Endothelial cell of umbilical vein (primary cell): Measurements from ENCODE around the gene CDH3. TPM values are rescaled to one million over a fixed set of nuclear protein-coding genes. Genes with fewer than 3 reads are reported as not detected.

Source experiments
- BruUV-seq: library from RNA; stranded (reverse); fragments of 400-500 nt; replicated peaks from 2 replicates; lab custom pipeline; 2021; lab: Mats Ljungman, UMichigan
- CTCF ChIA-PET: fragments of 300-600, 350-600 bp; sonication (Branson Sonifier 250); formaldehyde crosslinking; loops from one replicate; lab custom pipeline; 2021; ENCODE audit warnings: antibody characterized with exemption, inconsistent platforms; lab: Charles Lee
- POLR2A ChIA-PET: fragments of 300-600, 350-600 bp; sonication (Branson Sonifier 250); formaldehyde crosslinking; loops from one replicate; lab custom pipeline; 2021; ENCODE audit warnings: antibody characterized with exemption, inconsistent platforms; lab: Charles Lee
- DNase-seq: peaks from one replicate; pipeline ENCODE4 v3.0.0-alpha.2; 2011; ENCODE audit warnings: low read depth, low spot score
- FAIRE-seq: peaks from 2 replicates; lab custom pipeline; 2011; peaks lifted over from hg19 to GRCh38; lab: Jason Lieb, UNC
- H2AFZ ChIP-seq: 2 replicates; pipeline ENCODE4 v1.6.0; 2012; ENCODE audit warnings: low read depth, low read length, control low read depth, inconsistent platforms
- H3K27ac ChIP-seq: 2 replicates; pipeline ENCODE4 v1.5.1; 2011; ENCODE audit warnings: low read depth, mild to moderate bottlenecking, control low read depth, low read length, moderate library complexity; ENCODE audit not compliant: insufficient read depth
- H3K27me3 ChIP-seq, 2 experiments: 2 replicates each; pipeline versions ENCODE4 v1.6.0 to v1.6.1; 2011; ENCODE audit warnings: low read length in 2 of 2, mixed read lengths in 1 of 2; ENCODE audit not compliant: control insufficient read depth in 2 of 2, insufficient read depth in 2 of 2
- H3K36me3 ChIP-seq, 2 experiments: 2 replicates in 1 of 2; 3 replicates in 1 of 2; pipeline ENCODE4 v1.5.1; 2011; ENCODE audit warnings: low read length in 2 of 2, mild to moderate bottlenecking in 1 of 2, moderate library complexity in 1 of 2; ENCODE audit not compliant: control insufficient read depth in 2 of 2, insufficient read depth in 2 of 2; ENCODE audit errors: extremely low read depth in 1 of 2
- H3K4me1 ChIP-seq: 3 replicates; pipeline ENCODE4 v1.5.1; 2011; ENCODE audit warnings: mild to moderate bottlenecking, low read length; ENCODE audit not compliant: control insufficient read depth, insufficient read depth; ENCODE audit errors: extremely low read depth
- H3K4me2 ChIP-seq: 2 replicates; pipeline ENCODE4 v1.6.1; 2011; ENCODE audit warnings: low read length, control low read depth, mixed read lengths; ENCODE audit not compliant: insufficient read depth
- H3K4me3 ChIP-seq, 3 experiments: fragments of 200-600 bp in 1 of 3; sonication (generic), shearing (Covaris generic) in 1 of 3; replicated peaks in 1 of 3; 2 replicates each; pipeline ENCODE4 v1.5.1; 2011 to 2016; ENCODE audit warnings: control low read depth in 3 of 3, low read length in 3 of 3, mild to moderate bottlenecking in 2 of 3, inconsistent platforms in 1 of 3, low read depth in 1 of 3, moderate library complexity in 1 of 3; ENCODE audit not compliant: insufficient read depth in 1 of 3
- H3K79me2 ChIP-seq: 2 replicates; pipeline ENCODE4 v1.6.0; 2012; ENCODE audit warnings: low read length, inconsistent platforms; ENCODE audit not compliant: control insufficient read depth, insufficient read depth
- H3K9ac ChIP-seq: replicated peaks from 2 replicates; pipeline ENCODE3; 2011; ENCODE audit warnings: low read length, control low read depth; ENCODE audit not compliant: insufficient read depth; ENCODE audit errors: extremely low read depth
- H3K9me1 ChIP-seq: replicated peaks from 3 replicates; pipeline ENCODE4 v1.6.0; 2011; ENCODE audit warnings: mild to moderate bottlenecking, low read length; ENCODE audit not compliant: control insufficient read depth, insufficient read depth; ENCODE audit errors: extremely low read depth
- H3K9me3 ChIP-seq: replicated peaks from 2 replicates; pipeline ENCODE4 v1.5.1; 2012; ENCODE audit warnings: low read length, inconsistent platforms; ENCODE audit not compliant: control insufficient read depth, insufficient read depth
- H4K20me1 ChIP-seq: replicated peaks from 2 replicates; pipeline ENCODE3; 2011; ENCODE audit warnings: mild to moderate bottlenecking, low read length; ENCODE audit not compliant: control insufficient read depth, insufficient read depth; ENCODE audit errors: extremely low read depth
- CTCF ChIP-seq, 2 donors: IDR thresholded peaks; 1 replicate in 1 of 2; 2 replicates in 1 of 2; pipeline ENCODE4 v1.5.1; 2011; ENCODE audit warnings: low read length in 2 of 2, mild to moderate bottlenecking in 2 of 2, moderate library complexity in 2 of 2, control low read depth in 1 of 2, inconsistent platforms in 1 of 2, low read depth in 1 of 2; ENCODE audit not compliant: insufficient read depth in 1 of 2; ENCODE audit errors: extremely low read depth in 1 of 2
- EZH2 ChIP-seq: IDR thresholded peaks from 2 replicates; pipeline ENCODE4 v1.6.1; 2012; ENCODE audit warnings: borderline replicate concordance, low read depth, mild to moderate bottlenecking, moderate library complexity, low read length, inconsistent platforms; ENCODE audit not compliant: severe bottlenecking
- FOS ChIP-seq: IDR thresholded peaks from 2 replicates; pipeline ENCODE4 v1.6.1; 2011; ENCODE audit warnings: mild to moderate bottlenecking, low read length, moderate library complexity, borderline replicate concordance; ENCODE audit not compliant: insufficient read depth
- GATA2 ChIP-seq: IDR thresholded peaks from 2 replicates; pipeline ENCODE4 v1.7.0; 2011; ENCODE audit warnings: low read depth, mild to moderate bottlenecking, moderate library complexity, mixed read lengths, low read length; ENCODE audit not compliant: insufficient read length, insufficient read depth
- JUN ChIP-seq: IDR thresholded peaks from 2 replicates; pipeline ENCODE4 v1.6.1; 2011; ENCODE audit warnings: borderline replicate concordance, low read depth; ENCODE audit not compliant: insufficient read length, insufficient read depth
- MAX ChIP-seq: IDR thresholded peaks from 2 replicates; pipeline ENCODE4 v1.6.1; 2011; ENCODE audit not compliant: insufficient read depth, insufficient read length
- MYC ChIP-seq: IDR thresholded peaks from one replicate; pipeline ENCODE4 v1.6.1; 2011; ENCODE audit warnings: mild to moderate bottlenecking, low read depth, low read length
- POLR2A ChIP-seq: IDR thresholded peaks from 2 replicates; pipeline ENCODE4 v1.6.1; 2012; ENCODE audit warnings: low read depth, mild to moderate bottlenecking, control low read depth, low read length
- POLR2AphosphoS5 ChIP-seq: IDR thresholded peaks from 2 replicates; pipeline ENCODE4 v1.6.1; 2012; ENCODE audit warnings: low read depth, mild to moderate bottlenecking, control low read depth, low read length, moderate library complexity; ENCODE audit not compliant: insufficient read depth
- dilution Hi-C: fragments of 300-500 bp; cut with MboI; formaldehyde crosslinking; loops from one replicate; pipeline ENCODE4 v1.15.0; 2019; ENCODE audit warnings: low sequenced_read_pairs; ENCODE audit not compliant: extremely low pct_ligation_motif_present
- intact Hi-C: fragments of 100-400 bp; cut with micrococcal nuclease; formaldehyde crosslinking; loops from one replicate; pipeline ENCODE4 v1.10.0; 2022
- polyA plus RNA-seq, 4 experiments: library from polyadenylated mRNA; depleted of rRNA in 3 of 4; stranded (reverse) in 3 of 4; unstranded in 1 of 4; fragments of >200 nt; gene quantifications; 2 replicates each; pipeline versions ENCODE4 v1.2.1 to v1.2.3, GENCODE V29; 2011 to 2012; ENCODE audit warnings: missing spikeins in 1 of 4
- total RNA-seq: library from RNA; stranded (reverse); gene quantifications from 2 replicates; pipeline ENCODE4 v1.2.3, GENCODE V29; 2021

The CDH3 gene
- total and polyA plus RNA-seq, 2 donors (not counting 3 experiments of a cell fraction or from before 2014, with no cell fraction given): 0.03 TPM; not detected in 1

GRCh38 chr16:68718590-68718989 is 73.5 kb downstream of the CDH3 start:
- Histone ChIP-seq H3K27ac (no peak overlapping the region), H3K36me3 (no peaks in the 10 kb centered on the region), H3K4me2 (no peak overlapping the region), H3K9ac (no peak overlapping the region), H3K9me3 (no peaks in the 10 kb centered on the region), H3K79me2 (no peaks in the 10 kb centered on the region), H4K20me1 (no peaks in the 10 kb centered on the region), H3K4me3 (no peak overlapping the region), H2AFZ (no peak overlapping the region), H3K9me1 (no peaks in the 10 kb centered on the region), H3K27me3 (no peaks in the 10 kb centered on the region), H3K4me1 (no peaks in the 10 kb centered on the region)
- intact Hi-C loops (no loop called here), dilution Hi-C loops (no loop called here)
- POLR2A ChIA-PET: no interaction called here
- DNase-seq (no peak), FAIRE-seq (no peak)
- no peak for TF ChIP-seq EZH2
- TF ChIP-seq MAX: no peak
- TF ChIP-seq POLR2AphosphoS5: no peak
- no peak for TF ChIP-seq POLR2A
- no peak for TF ChIP-seq CTCF (IDR thresholded peaks at IDR 0.05; ENCODE audit: extremely low read depth in 1 of 2, insufficient read depth in 1 of 2, low read depth in 1 of 2, low read length in 2 of 2)
- TF ChIP-seq JUN: no peak
- no peak for TF ChIP-seq MYC
- no peak for TF ChIP-seq FOS
- no peak for TF ChIP-seq GATA2
- CTCF ChIA-PET: interaction anchor here (1.3 kb wide), 1 partner anchor 18 kb away, joined by 4 read pairs; no protein-coding TSS in a partner anchor
- BruUV-seq: no TSS peak
